ENCODE results near the gene FMN1.

FMN1 gene

DNA sequence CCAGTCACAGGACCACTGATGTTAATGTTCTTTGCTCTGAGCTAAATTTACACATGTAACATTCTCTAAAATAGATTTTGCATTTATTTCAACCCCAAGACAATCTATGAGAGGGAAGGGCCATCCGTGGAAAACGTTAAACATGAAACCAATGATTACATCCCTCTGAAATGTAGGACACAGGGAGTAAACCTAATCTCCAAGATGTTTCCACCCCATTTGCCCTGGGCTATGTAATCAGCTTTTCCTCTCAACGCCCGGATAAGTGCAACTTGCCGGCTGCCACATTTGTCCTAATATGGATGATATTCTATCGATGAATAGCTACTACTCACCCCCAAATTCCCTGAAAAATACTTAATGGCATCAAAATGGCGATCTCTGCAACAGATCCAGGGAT lies 6.4 kb upstream of the FMN1 start:
- DNase-seq (ENCODE audit: extremely low spot score) = no peak
- ChIA-PET CTCF (interaction anchor here (1.0 kb wide), 1 partner anchor 15 kb away, joined by 4 read pairs; no protein-coding TSS in a partner anchor), POLR2A (no interaction called here)
- TF ChIP-seq SP1 (IDR thresholded peaks at IDR 0.05) (no peak), FOXA1 (IDR thresholded peaks at IDR 0.05) (no peak), NFRKB (IDR thresholded peaks at IDR 0.05) (no peak), CTBP1 (IDR thresholded peaks at IDR 0.05; ENCODE audit: borderline replicate concordance) (no peak), L3MBTL2 (conservative IDR thresholded peaks at IDR 0.05) (no peak), HDGF (IDR thresholded peaks at IDR 0.05; ENCODE audit: borderline replicate concordance) (no peak), TARDBP (IDR thresholded peaks at IDR 0.05) (no peak), ARNT (IDR thresholded peaks at IDR 0.05) (no peak), FOXK2 (IDR thresholded peaks at IDR 0.05) (no peak), FOXM1 (IDR thresholded peaks at IDR 0.05; ENCODE audit: borderline replicate concordance) (no peak), LEF1 (IDR thresholded peaks at IDR 0.05; ENCODE audit: borderline replicate concordance) (no peak)

DNA sequence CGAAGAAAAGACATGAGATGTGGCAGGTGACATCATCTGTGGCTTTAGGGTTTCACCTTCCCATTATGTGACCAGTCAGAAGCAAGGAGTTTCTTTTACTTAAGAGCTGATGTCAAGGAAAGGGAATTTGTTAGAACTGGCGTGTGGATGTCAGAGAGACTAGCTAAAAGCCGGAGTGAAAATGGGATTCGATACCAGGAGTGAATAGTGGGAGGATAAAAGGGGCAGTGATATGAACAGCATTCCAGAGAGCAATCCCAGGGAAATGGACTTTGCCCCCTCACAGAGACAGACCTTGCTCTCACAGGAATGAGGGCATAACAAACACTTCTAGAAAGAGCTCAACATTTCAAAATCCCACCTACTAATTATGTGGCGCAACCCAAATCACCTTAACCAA lies 5.9 kb upstream of the FMN1 start:
- TF ChIP-seq LEF1 (IDR thresholded peaks at IDR 0.05; ENCODE audit: borderline replicate concordance) = no peak
- no peak for TF ChIP-seq ZNF384 (IDR thresholded peaks at IDR 0.05)
- no peak for TF ChIP-seq SUZ12 (IDR thresholded peaks at IDR 0.05)
- ChIA-PET CTCF (interaction anchor here (1.0 kb wide), 1 partner anchor 16 kb away, joined by 4 read pairs; no protein-coding TSS in a partner anchor), POLR2A (no interaction called here)
- DNase-seq (ENCODE audit: extremely low spot score) = no peak

- ChIA-PET POLR2A (no interaction called here), CTCF (no interaction called here)
- no peak for DNase-seq (ENCODE audit: extremely low spot score)
- TF ChIP-seq L3MBTL2 (conservative IDR thresholded peaks at IDR 0.05) (no peak), CTBP1 (IDR thresholded peaks at IDR 0.05; ENCODE audit: borderline replicate concordance) (no peak), TARDBP (IDR thresholded peaks at IDR 0.05) (no peak), SUZ12 (IDR thresholded peaks at IDR 0.05) (no peak), HDGF (IDR thresholded peaks at IDR 0.05; ENCODE audit: borderline replicate concordance) (no peak), ELF4 (IDR thresholded peaks at IDR 0.05) (no peak), ARNT (IDR thresholded peaks at IDR 0.05) (no peak), FOXM1 (IDR thresholded peaks at IDR 0.05; ENCODE audit: borderline replicate concordance) (no peak), FOXA1 (IDR thresholded peaks at IDR 0.05) (no peak), ZNF384 (IDR thresholded peaks at IDR 0.05) (no peak), BHLHE40 (IDR thresholded peaks at IDR 0.05; ENCODE audit: borderline replicate concordance) (no peak)
- TF ChIP-seq, protein P1, sequence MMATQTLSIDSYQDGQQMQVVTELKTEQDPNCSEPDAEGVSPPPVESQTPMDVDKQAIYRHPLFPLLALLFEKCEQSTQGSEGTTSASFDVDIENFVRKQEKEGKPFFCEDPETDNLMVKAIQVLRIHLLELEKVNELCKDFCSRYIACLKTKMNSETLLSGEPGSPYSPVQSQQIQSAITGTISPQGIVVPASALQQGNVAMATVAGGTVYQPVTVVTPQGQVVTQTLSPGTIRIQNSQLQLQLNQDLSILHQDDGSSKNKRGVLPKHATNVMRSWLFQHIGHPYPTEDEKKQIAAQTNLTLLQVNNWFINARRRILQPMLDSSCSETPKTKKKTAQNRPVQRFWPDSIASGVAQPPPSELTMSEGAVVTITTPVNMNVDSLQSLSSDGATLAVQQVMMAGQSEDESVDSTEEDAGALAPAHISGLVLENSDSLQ (IDR thresholded peaks at IDR 0.05) = no peak
Measured at GRCh38 chr15:33198541-33198940, 4.0 kb upstream of the FMN1 start.

GRCh38 chr15:33197636-33198035 lies 3.1 kb upstream of the FMN1 start:
- POLR2A ChIA-PET = no interaction called here
- DNase-seq (ENCODE audit: extremely low spot score) = no peak
- CTCF ChIA-PET = no interaction called here
- no peak for TF ChIP-seq BHLHE40 (IDR thresholded peaks at IDR 0.05; ENCODE audit: borderline replicate concordance)
- TF ChIP-seq ELF4 (IDR thresholded peaks at IDR 0.05) = no peak
- no peak for TF ChIP-seq ZNF384 (IDR thresholded peaks at IDR 0.05)
- no peak for TF ChIP-seq L3MBTL2 (conservative IDR thresholded peaks at IDR 0.05)
- no peak for TF ChIP-seq FOXA1 (IDR thresholded peaks at IDR 0.05)
- TF ChIP-seq TARDBP (IDR thresholded peaks at IDR 0.05) = no peak
- no peak for TF ChIP-seq ARNT (IDR thresholded peaks at IDR 0.05)

DNA sequence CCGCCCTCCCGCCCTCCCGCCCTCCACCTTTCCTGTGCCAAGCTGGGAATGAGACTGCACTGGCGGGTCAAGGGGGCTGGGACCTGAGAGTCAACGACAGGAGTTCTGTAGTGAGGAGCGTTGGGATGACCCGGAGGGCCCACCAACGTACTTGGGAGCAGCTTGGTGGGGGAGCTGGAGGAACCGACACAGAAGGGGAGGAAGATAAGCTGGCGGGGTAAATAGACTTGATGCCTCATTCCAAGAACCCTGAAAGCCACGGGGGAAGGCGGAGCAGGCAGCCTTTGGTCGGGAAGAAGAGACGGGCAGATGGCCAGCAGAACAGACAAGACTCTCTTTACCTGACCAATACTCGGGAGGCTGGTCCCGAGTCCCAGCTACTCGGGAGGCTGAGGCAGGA lies 277 bp downstream of the FMN1 start:
- TF ChIP-seq SUZ12 (IDR thresholded peaks at IDR 0.05) (no peak), L3MBTL2 (conservative IDR thresholded peaks at IDR 0.05) (no peak), CTBP1 (IDR thresholded peaks at IDR 0.05; ENCODE audit: borderline replicate concordance) (no peak), ELF4 (IDR thresholded peaks at IDR 0.05) (no peak), BHLHE40 (IDR thresholded peaks at IDR 0.05; ENCODE audit: borderline replicate concordance) (no peak), FOXK2 (IDR thresholded peaks at IDR 0.05) (no peak), FOXA1 (IDR thresholded peaks at IDR 0.05) (no peak), HDGF (IDR thresholded peaks at IDR 0.05; ENCODE audit: borderline replicate concordance) (no peak), TARDBP (IDR thresholded peaks at IDR 0.05) (no peak), NFRKB (IDR thresholded peaks at IDR 0.05) (no peak), ZNF384 (IDR thresholded peaks at IDR 0.05) (no peak), LEF1 (IDR thresholded peaks at IDR 0.05; ENCODE audit: borderline replicate concordance) (no peak), ARNT (IDR thresholded peaks at IDR 0.05) (no peak), SP1 (IDR thresholded peaks at IDR 0.05) (no peak), FOXM1 (IDR thresholded peaks at IDR 0.05; ENCODE audit: borderline replicate concordance) (no peak)
- TF ChIP-seq, protein P1 (IDR thresholded peaks at IDR 0.05) = no peak
- CTCF ChIA-PET = interaction anchor here (0.8 kb wide), 1 partner anchor 21 kb away, joined by 5 read pairs; no protein-coding TSS in a partner anchor
- no peak for DNase-seq (ENCODE audit: extremely low spot score)
- POLR2A ChIA-PET = interaction anchor here (0.9 kb wide), 1 partner anchor 47 kb away, joined by 3 read pairs; no protein-coding TSS in a partner anchor

GRCh38 chr15:33191591-33191990 lies 2.9 kb downstream of the FMN1 start:
- ChIA-PET CTCF (no interaction called here), POLR2A (no interaction called here)
- TF ChIP-seq SUZ12 (IDR thresholded peaks at IDR 0.05) (no peak), BHLHE40 (IDR thresholded peaks at IDR 0.05; ENCODE audit: borderline replicate concordance) (no peak), FOXM1 (IDR thresholded peaks at IDR 0.05; ENCODE audit: borderline replicate concordance) (no peak), HDGF (IDR thresholded peaks at IDR 0.05; ENCODE audit: borderline replicate concordance) (no peak), FOXA1 (IDR thresholded peaks at IDR 0.05) (no peak), L3MBTL2 (conservative IDR thresholded peaks at IDR 0.05) (no peak), SP1 (IDR thresholded peaks at IDR 0.05) (no peak), ARNT (IDR thresholded peaks at IDR 0.05) (no peak), NFRKB (IDR thresholded peaks at IDR 0.05) (no peak), TARDBP (IDR thresholded peaks at IDR 0.05) (no peak), ZNF384 (IDR thresholded peaks at IDR 0.05) (no peak), ELF4 (IDR thresholded peaks at IDR 0.05) (no peak), FOXK2 (IDR thresholded peaks at IDR 0.05) (no peak), CTBP1 (IDR thresholded peaks at IDR 0.05; ENCODE audit: borderline replicate concordance) (no peak), LEF1 (IDR thresholded peaks at IDR 0.05; ENCODE audit: borderline replicate concordance) (no peak)
- TF ChIP-seq, protein P1 (IDR thresholded peaks at IDR 0.05) = no peak
- no peak for DNase-seq (ENCODE audit: extremely low spot score)

Data from HEK293T (cell line).